Mesendoderm (in vitro differentiated cells): ENCODE results near the gene RAVER1.

ENCODE experiments used
- DNase-seq: peaks from one replicate; pipeline ENCODE4 v3.0.0; 2013
- H2AK5ac ChIP-seq: 2 replicates; pipeline ENCODE4 v1.6.1; 2013; ENCODE audit warnings: low read length, inconsistent platforms
- H2BK120ac ChIP-seq: 2 replicates; pipeline ENCODE4 v1.6.1; 2013; ENCODE audit warnings: low read depth, mild to moderate bottlenecking, low read length, moderate library complexity, mixed read lengths
- H2BK15ac ChIP-seq: replicated peaks from 2 replicates; pipeline ENCODE4 v1.6.1; 2013; ENCODE audit warnings: low read depth, mild to moderate bottlenecking, moderate library complexity
- H2BK5ac ChIP-seq: 2 replicates; pipeline ENCODE4 v1.6.1; 2013; ENCODE audit warnings: low read length, inconsistent platforms
- H3K18ac ChIP-seq: 2 replicates; pipeline ENCODE4 v1.6.1; 2013; ENCODE audit warnings: mild to moderate bottlenecking, low read length, mixed read lengths
- H3K23ac ChIP-seq: one replicate; pipeline ENCODE4 v1.6.1; 2013; ENCODE audit warnings: low read length
- H3K27ac ChIP-seq: 2 replicates; pipeline ENCODE4 v1.5.1; 2013; ENCODE audit warnings: low read depth, mild to moderate bottlenecking, inconsistent platforms, low read length, moderate library complexity
- H3K27me3 ChIP-seq: 2 replicates; pipeline ENCODE4 v1.6.1; 2013; ENCODE audit warnings: low read length, control low read depth, mild to moderate bottlenecking, inconsistent platforms; ENCODE audit not compliant: insufficient read depth, poor library complexity
- H3K36me3 ChIP-seq: 2 replicates; pipeline ENCODE4 v1.6.1; 2013; ENCODE audit warnings: low read length, inconsistent platforms; ENCODE audit not compliant: control insufficient read depth, insufficient read depth
- H3K4ac ChIP-seq: one replicate; pipeline ENCODE4 v1.6.1; 2013; ENCODE audit warnings: low read depth, mild to moderate bottlenecking, low read length, moderate library complexity
- H3K4me1 ChIP-seq: 2 replicates; pipeline ENCODE4 v1.6.1; 2013; ENCODE audit warnings: low read depth, low read length, inconsistent platforms; ENCODE audit not compliant: control insufficient read depth
- H3K4me2 ChIP-seq: 2 replicates; pipeline ENCODE4 v1.6.1; 2013; ENCODE audit warnings: low read length
- H3K4me3 ChIP-seq: 2 replicates; pipeline ENCODE4 v1.5.1; 2013; ENCODE audit warnings: mild to moderate bottlenecking, low read length
- H3K56ac ChIP-seq: one replicate; pipeline ENCODE4 v1.6.1; 2013; ENCODE audit warnings: low read length
- H3K79me1 ChIP-seq: 2 replicates; pipeline ENCODE4 v1.6.1; 2013; ENCODE audit warnings: low read length, inconsistent platforms
- H3K79me2 ChIP-seq: 2 replicates; pipeline ENCODE4 v1.6.1; 2013; ENCODE audit warnings: mild to moderate bottlenecking, low read length; ENCODE audit not compliant: control insufficient read depth, insufficient read depth
- H3K9ac ChIP-seq: 2 replicates; pipeline ENCODE4 v1.6.1; 2013; ENCODE audit warnings: low read length, inconsistent platforms
- H4K5ac ChIP-seq: one replicate; pipeline ENCODE4 v1.6.1; 2013; ENCODE audit warnings: low read length
- H4K8ac ChIP-seq: one replicate; pipeline ENCODE4 v1.6.1; 2013; ENCODE audit warnings: low read depth, mild to moderate bottlenecking, control low read depth, low read length, moderate library complexity
- WGBS: extraction: QIAGEN DNeasy Blood & Tissue Kit; methylation state at CpG from one replicate; pipeline ENCODE4 v1.1.7; 2013; ENCODE audit warnings: low lambda C conversion rate, missing lambda C conversion rate; ENCODE audit not compliant: insufficient coverage; ENCODE audit errors: extremely low coverage; 5-methylcytosine and 5-hydroxymethylcytosine counted together

RAVER1 gene

DNA sequence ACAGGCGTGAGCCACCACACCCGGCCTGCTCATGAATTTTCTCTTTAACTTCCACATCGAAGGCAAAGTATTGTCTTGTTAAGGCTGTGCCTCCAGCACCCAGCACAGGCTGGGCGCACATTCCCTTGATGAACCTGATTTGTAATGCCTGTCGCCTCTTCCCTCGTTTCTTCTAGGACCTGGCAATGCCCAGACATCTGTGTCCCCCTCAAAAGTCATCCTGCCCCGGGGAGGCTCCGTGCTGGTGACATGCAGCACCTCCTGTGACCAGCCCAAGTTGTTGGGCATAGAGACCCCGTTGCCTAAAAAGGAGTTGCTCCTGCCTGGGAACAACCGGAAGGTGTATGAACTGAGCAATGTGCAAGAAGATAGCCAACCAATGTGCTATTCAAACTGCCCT lies 58.7 kb downstream of the RAVER1 start:
- no peak overlapping the region for H2AK5ac ChIP-seq
- peaks cover 6% of the 10 kb centered on the region for H3K27me3 ChIP-seq
- H3K4me3 ChIP-seq, result no peak overlapping the region
- no peak overlapping the region for H3K27ac ChIP-seq
- H3K9ac ChIP-seq, result no peak overlapping the region
- H3K4me1 ChIP-seq, result no peaks in the 10 kb centered on the region
- H3K36me3 ChIP-seq, result no peaks in the 10 kb centered on the region
- H3K79me1 ChIP-seq, result no peaks in the 10 kb centered on the region
- no peak overlapping the region for H3K4me2 ChIP-seq
- no peak overlapping the region for H3K56ac ChIP-seq
- H4K8ac ChIP-seq, result no peak overlapping the region
- no peak overlapping the region for H3K23ac ChIP-seq
- DNase-seq, result no peak
- H3K18ac ChIP-seq, result no peak overlapping the region
- H2BK15ac ChIP-seq, result no peak overlapping the region
- H3K4ac ChIP-seq, result no peak overlapping the region
- no peak overlapping the region for H4K5ac ChIP-seq
- no CpG with 5 or more reads among the region's 10 CpGs for whole genome bisulfite sequencing
- H2BK120ac ChIP-seq, result no peak overlapping the region
- no peaks in the 10 kb centered on the region for H3K79me2 ChIP-seq
- H2BK5ac ChIP-seq, result no peak overlapping the region

- no peak overlapping the region for H2BK15ac ChIP-seq
- DNase-seq, result no peak
- no peak overlapping the region for H3K18ac ChIP-seq
- no peak overlapping the region for H3K4me2 ChIP-seq
- no peak overlapping the region for H4K5ac ChIP-seq
- peak overlapping the region; percentile 62 for H3K56ac ChIP-seq
- no peaks in the 10 kb centered on the region for H3K4me1 ChIP-seq
- no peak overlapping the region for H3K4ac ChIP-seq
- H3K27ac ChIP-seq, result no peak overlapping the region
- H3K79me1 ChIP-seq, result no peaks in the 10 kb centered on the region
- peaks cover 6% of the 10 kb centered on the region for H3K27me3 ChIP-seq
- no peak overlapping the region for H2AK5ac ChIP-seq
- no peak overlapping the region for H2BK5ac ChIP-seq
- H2BK120ac ChIP-seq, result no peak overlapping the region
- no peak overlapping the region for H3K9ac ChIP-seq
- no peak overlapping the region for H3K23ac ChIP-seq
- no peak overlapping the region for H3K4me3 ChIP-seq
- H3K36me3 ChIP-seq, result no peaks in the 10 kb centered on the region
- no CpG with 5 or more reads among the region's 12 CpGs for WGBS
- H4K8ac ChIP-seq, result no peak overlapping the region
- H3K79me2 ChIP-seq, result no peaks in the 10 kb centered on the region
Observed at GRCh38 chr19:10271543-10272086, 61.7 kb downstream of the RAVER1 start.

- peak within 1 kb of the TSS; percentile 37 for H3K4me2 ChIP-seq
- peak within 1 kb of the TSS; percentile 85 for H3K18ac ChIP-seq
- peak within 1 kb of the TSS; percentile 50 for H3K9ac ChIP-seq
- no peak within 1 kb of the TSS for H3K4me3 ChIP-seq
- H3K27ac ChIP-seq, result no peak within 1 kb of the TSS
- no peak within 1 kb of the TSS for H2BK5ac ChIP-seq
- no peak within 1 kb of the TSS for H2BK15ac ChIP-seq
- WGBS, result no CpG with 5 or more reads among the region's 51 CpGs
- no peak within 1 kb of the TSS for H3K23ac ChIP-seq
- H2BK120ac ChIP-seq, result no peak within 1 kb of the TSS
- DNase-seq, result peak; percentile 79
- peak within 1 kb of the TSS; percentile 57 for H3K4ac ChIP-seq
- H3K56ac ChIP-seq, result peak within 1 kb of the TSS; percentile 65
- no peaks in the 10 kb centered on the region for H3K36me3 ChIP-seq
- peaks cover 6% of the 10 kb centered on the region for H3K27me3 ChIP-seq
- H4K5ac ChIP-seq, result no peak within 1 kb of the TSS
- no peak within 1 kb of the TSS for H4K8ac ChIP-seq
- H3K79me2 ChIP-seq, result no peaks in the 10 kb centered on the region
- H2AK5ac ChIP-seq, result no peak within 1 kb of the TSS
- no peaks in the 10 kb centered on the region for H3K4me1 ChIP-seq
- no peaks in the 10 kb centered on the region for H3K79me1 ChIP-seq
Observed at GRCh38 chr19:10270616-10271394, 62.5 kb downstream of the RAVER1 start, which contains the start of gene ICAM1. ICAM1 (plus strand) TSS chr19:10271120; CDS start chr19:10271160, 40 bp downstream.

GRCh38 chr19:10270180-10270615 lies 63.1 kb downstream of the RAVER1 start:
- Histone ChIP-seq H2BK5ac (no peak overlapping the region), H4K8ac (no peak overlapping the region), H3K27me3 (peaks cover 6% of the 10 kb centered on the region), H2BK15ac (no peak overlapping the region), H3K9ac (peak overlapping the region; percentile 28), H3K56ac (peak overlapping the region; percentile 65), H2AK5ac (no peak overlapping the region), H2BK120ac (no peak overlapping the region), H3K4me3 (no peak overlapping the region), H3K4me1 (no peaks in the 10 kb centered on the region), H3K4me2 (peak overlapping the region; percentile 37), H3K23ac (no peak overlapping the region), H3K4ac (no peak overlapping the region), H3K79me2 (no peaks in the 10 kb centered on the region), H3K18ac (no peak overlapping the region), H3K79me1 (no peaks in the 10 kb centered on the region), H3K27ac (no peak overlapping the region), H4K5ac (no peak overlapping the region), H3K36me3 (no peaks in the 10 kb centered on the region)
- no peak for DNase-seq
- WGBS, result no CpG with 5 or more reads among the region's 37 CpGs

DNA sequence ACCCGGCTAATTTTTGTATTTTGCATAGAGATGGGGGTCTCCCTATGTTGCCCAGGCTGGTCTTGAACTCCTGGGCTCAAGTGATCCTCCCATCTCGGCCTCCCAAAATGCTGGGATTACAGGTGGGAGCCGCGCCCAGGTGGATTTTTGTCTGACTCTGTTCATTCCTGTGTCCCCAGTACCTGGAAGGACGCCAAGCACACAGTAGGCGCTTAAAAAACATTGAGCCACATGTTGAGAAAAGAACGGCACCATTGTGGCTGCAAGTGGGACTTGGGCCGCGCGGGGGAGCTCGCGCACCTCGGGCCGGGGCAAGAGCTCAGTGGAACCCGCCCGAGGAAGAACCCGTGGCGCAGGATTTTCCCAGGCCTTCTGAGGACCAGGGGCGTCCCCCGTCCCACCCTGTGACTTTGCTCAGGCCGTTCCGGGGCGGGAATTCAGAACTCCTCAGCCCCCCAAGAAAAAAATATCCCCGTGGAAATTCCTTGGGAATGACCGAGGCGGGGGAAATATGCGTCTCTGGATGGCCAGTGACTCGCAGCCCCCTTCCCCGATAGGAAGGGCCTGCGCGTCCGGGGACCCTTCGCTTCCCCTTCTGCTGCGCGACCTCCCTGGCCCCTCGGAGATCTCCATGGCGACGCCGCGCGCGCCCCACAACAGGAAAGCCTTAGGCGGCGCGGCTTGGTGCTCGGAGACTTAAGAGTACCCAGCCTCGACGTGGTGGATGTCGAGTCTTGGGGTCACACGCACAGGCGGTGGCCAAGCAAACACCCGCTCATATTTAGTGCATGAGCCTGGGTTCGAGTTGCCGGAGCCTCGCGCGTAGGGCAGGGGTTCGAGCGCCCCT lies 63.8 kb downstream of the RAVER1 start:
- no peaks in the 10 kb centered on the region for H3K4me1 ChIP-seq
- H2BK5ac ChIP-seq, result no peak overlapping the region
- H3K27me3 ChIP-seq, result peaks cover 6% of the 10 kb centered on the region
- H4K5ac ChIP-seq, result no peak overlapping the region
- no peak overlapping the region for H2BK120ac ChIP-seq
- peak overlapping the region; percentile 37 for H3K4me2 ChIP-seq
- WGBS, result no CpG with 5 or more reads among the region's 59 CpGs
- no peak overlapping the region for H3K27ac ChIP-seq
- no peak overlapping the region for H4K8ac ChIP-seq
- no peak overlapping the region for H3K4ac ChIP-seq
- H3K9ac ChIP-seq, result no peak overlapping the region
- peak overlapping the region; percentile 65 for H3K56ac ChIP-seq
- no peak overlapping the region for H3K4me3 ChIP-seq
- peak; percentile 77 for DNase-seq
- H2BK15ac ChIP-seq, result no peak overlapping the region
- no peak overlapping the region for H3K18ac ChIP-seq
- H3K23ac ChIP-seq, result no peak overlapping the region
- H3K79me1 ChIP-seq, result no peaks in the 10 kb centered on the region
- H3K79me2 ChIP-seq, result no peaks in the 10 kb centered on the region
- H2AK5ac ChIP-seq, result no peak overlapping the region
- no peaks in the 10 kb centered on the region for H3K36me3 ChIP-seq
